HEK293 (cell line): ENCODE results near the gene KCNMA1.

Experiments
- EGR2 ChIP-seq: fragments of 450-650 bp; formaldehyde crosslinking; IDR thresholded peaks from 2 replicates; pipeline ENCODE4 v1.5.1; 2016; ENCODE audit warnings: low read depth, missing biosample characterization, missing genetic modification characterization
- KLF9 ChIP-seq: fragments of 450-650 bp; formaldehyde crosslinking; IDR thresholded peaks from 2 replicates; pipeline ENCODE4 v1.5.1; 2016; ENCODE audit warnings: missing biosample characterization, missing genetic modification characterization, low read depth
- MZF1 ChIP-seq: fragments of 450-650 bp; formaldehyde crosslinking; IDR thresholded peaks from 2 replicates; pipeline ENCODE4 v1.5.1; 2017; ENCODE audit warnings: missing biosample characterization, missing genetic modification characterization, borderline replicate concordance
- ZNF16 ChIP-seq: fragments of 450-650 bp; formaldehyde crosslinking; IDR thresholded peaks from 2 replicates; pipeline ENCODE4 v1.5.1; 2016; ENCODE audit warnings: low read depth, missing biosample characterization, missing genetic modification characterization
- ZNF239 ChIP-seq: fragments of 450-650 bp; formaldehyde crosslinking; IDR thresholded peaks from 2 replicates; pipeline ENCODE4 v1.5.1; 2016; ENCODE audit warnings: missing biosample characterization, missing genetic modification characterization
- ZNF24 ChIP-seq: fragments of 450-650 bp; formaldehyde crosslinking; IDR thresholded peaks from 2 replicates; pipeline ENCODE4 v1.5.1; 2016; ENCODE audit warnings: missing biosample characterization, missing genetic modification characterization
- ZNF350 ChIP-seq: fragments of 450-650 bp; formaldehyde crosslinking; IDR thresholded peaks from 2 replicates; pipeline ENCODE4 v1.5.0; 2017; ENCODE audit warnings: missing biosample characterization, mild to moderate bottlenecking, missing genetic modification characterization
- ZNF549 ChIP-seq: fragments of 450-650 bp; IDR thresholded peaks from 2 replicates; pipeline ENCODE4 v1.5.1; 2018; ENCODE audit warnings: missing biosample characterization, missing genetic modification characterization, mild to moderate bottlenecking, inconsistent platforms, moderate library complexity
- ZNF600 ChIP-seq: fragments of 450-650 bp; formaldehyde crosslinking; IDR thresholded peaks from 2 replicates; pipeline ENCODE4 v1.5.1; 2016; ENCODE audit warnings: missing biosample characterization, missing genetic modification characterization
- ZNF610 ChIP-seq: fragments of 450-650 bp; formaldehyde crosslinking; IDR thresholded peaks from 2 replicates; pipeline ENCODE4 v1.5.1; 2016; ENCODE audit warnings: missing biosample characterization, missing genetic modification characterization, borderline replicate concordance
- ZNF623 ChIP-seq: fragments of 450-650 bp; formaldehyde crosslinking; IDR thresholded peaks from 2 replicates; pipeline ENCODE4 v1.5.1; 2016; ENCODE audit warnings: missing biosample characterization, missing genetic modification characterization
- ZNF747 ChIP-seq: fragments of 450-650 bp; formaldehyde crosslinking; IDR thresholded peaks from 2 replicates; pipeline ENCODE4 v1.5.1; 2016; ENCODE audit warnings: missing biosample characterization, missing genetic modification characterization
- ZNF76 ChIP-seq: fragments of 450-650 bp; formaldehyde crosslinking; IDR thresholded peaks from 2 replicates; pipeline ENCODE4; 2016; ENCODE audit warnings: low read depth, missing biosample characterization, missing genetic modification characterization, borderline replicate concordance
- ZNF785 ChIP-seq: fragments of 450-650 bp; formaldehyde crosslinking; IDR thresholded peaks from 2 replicates; pipeline ENCODE4 v1.5.1; 2016; ENCODE audit warnings: missing biosample characterization, missing genetic modification characterization
- TF ChIP-seq, protein P1 (sequence below): fragments of 450-650 bp; formaldehyde crosslinking; IDR thresholded peaks from 2 replicates; pipeline ENCODE4 v1.5.1; 2016; ENCODE audit warnings: missing biosample characterization, missing genetic modification characterization
- TF ChIP-seq, protein P2 (sequence below): fragments of 450-650 bp; formaldehyde crosslinking; IDR thresholded peaks from 2 replicates; pipeline ENCODE4 v1.5.1; 2017; ENCODE audit warnings: missing biosample characterization, missing genetic modification characterization
- TF ChIP-seq, protein P3 (sequence below): fragments of 450-650 bp; formaldehyde crosslinking; IDR thresholded peaks from 2 replicates; pipeline ENCODE4 v1.5.1; 2016; ENCODE audit warnings: missing biosample characterization, missing genetic modification characterization
- TF ChIP-seq, protein P4 (sequence below): fragments of 450-650 bp; formaldehyde crosslinking; IDR thresholded peaks from 2 replicates; pipeline ENCODE4 v1.5.1; 2016; ENCODE audit warnings: missing biosample characterization, missing genetic modification characterization
- TF ChIP-seq, protein P5 (sequence below): fragments of 450-650 bp; formaldehyde crosslinking; conservative IDR thresholded peaks from 2 replicates; pipeline ENCODE4 v1.5.1; 2016; ENCODE audit warnings: low read depth, missing biosample characterization, missing genetic modification characterization
- TF ChIP-seq, protein P6 (sequence below): fragments of 450-650 bp; formaldehyde crosslinking; IDR thresholded peaks from 2 replicates; pipeline ENCODE4 v1.5.1; 2016; ENCODE audit warnings: missing biosample characterization, missing genetic modification characterization

The KCNMA1 gene

DNA sequence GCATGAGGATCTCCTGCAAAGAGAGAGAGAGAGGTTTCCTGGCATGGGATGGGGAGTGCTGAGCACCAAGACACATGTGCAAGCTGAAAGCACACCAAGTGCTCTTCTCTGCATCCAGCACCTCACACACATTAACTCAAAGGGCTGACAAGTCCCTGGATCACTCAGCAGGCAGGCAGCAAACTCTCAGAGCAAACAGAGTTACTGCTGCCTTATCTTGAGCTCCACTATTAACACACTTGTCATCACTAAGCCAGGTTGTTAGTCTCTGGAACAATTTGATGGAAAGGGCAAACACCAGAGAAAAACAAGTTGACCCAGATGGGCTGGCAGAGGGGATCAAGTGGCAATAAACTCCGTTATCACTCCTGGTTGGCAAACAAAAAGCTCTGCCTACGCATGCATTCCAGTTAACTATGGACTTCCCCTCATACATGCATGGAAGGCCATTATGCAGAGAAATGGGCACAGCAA, 349.9 kb downstream of the KCNMA1 start (continued):
- TF ChIP-seq, protein P1, sequence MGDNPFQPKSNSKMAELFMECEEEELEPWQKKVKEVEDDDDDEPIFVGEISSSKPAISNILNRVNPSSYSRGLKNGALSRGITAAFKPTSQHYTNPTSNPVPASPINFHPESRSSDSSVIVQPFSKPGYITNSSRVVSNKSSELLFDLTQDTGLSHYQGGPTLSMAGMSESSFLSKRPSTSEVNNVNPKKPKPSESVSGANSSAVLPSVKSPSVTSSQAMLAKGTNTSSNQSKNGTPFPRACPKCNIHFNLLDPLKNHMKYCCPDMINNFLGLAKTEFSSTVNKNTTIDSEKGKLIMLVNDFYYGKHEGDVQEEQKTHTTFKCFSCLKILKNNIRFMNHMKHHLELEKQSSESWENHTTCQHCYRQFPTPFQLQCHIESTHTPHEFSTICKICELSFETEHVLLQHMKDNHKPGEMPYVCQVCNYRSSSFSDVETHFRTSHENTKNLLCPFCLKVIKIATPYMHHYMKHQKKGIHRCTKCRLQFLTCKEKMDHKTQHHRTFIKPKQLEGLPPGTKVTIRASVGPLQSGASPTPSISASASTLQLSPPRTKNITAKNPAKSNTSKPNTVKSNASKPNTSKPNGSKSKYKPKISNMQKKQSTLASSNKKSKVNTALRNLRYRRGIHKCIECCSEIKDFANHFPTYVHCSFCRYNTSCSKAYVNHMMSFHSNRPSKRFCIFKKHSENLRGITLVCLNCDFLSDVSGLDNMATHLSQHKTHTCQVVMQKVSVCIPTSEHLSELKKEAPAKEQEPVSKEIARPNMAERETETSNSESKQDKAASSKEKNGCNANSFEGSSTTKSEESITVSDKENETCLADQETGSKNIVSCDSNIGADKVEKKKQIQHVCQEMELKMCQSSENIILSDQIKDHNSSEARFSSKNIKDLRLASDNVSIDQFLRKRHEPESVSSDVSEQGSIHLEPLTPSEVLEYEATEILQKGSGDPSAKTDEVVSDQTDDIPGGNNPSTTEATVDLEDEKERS (tag by site-specific recombination), result no peak
- TF ChIP-seq ZNF16 (tag by site-specific recombination), result 0 out of 2 replicates have a peak, but pooled peaks have one; percentile 30
- TF ChIP-seq ZNF623 (tag by site-specific recombination), result no peak
- TF ChIP-seq ZNF785, result no peak
- TF ChIP-seq ZNF549 (tag by site-specific recombination), result peak; percentile 98
- TF ChIP-seq EGR2 (tag by site-specific recombination), result peak; percentile 83
- no peak for TF ChIP-seq ZNF350 (tag by site-specific recombination)
- TF ChIP-seq, protein P2, sequence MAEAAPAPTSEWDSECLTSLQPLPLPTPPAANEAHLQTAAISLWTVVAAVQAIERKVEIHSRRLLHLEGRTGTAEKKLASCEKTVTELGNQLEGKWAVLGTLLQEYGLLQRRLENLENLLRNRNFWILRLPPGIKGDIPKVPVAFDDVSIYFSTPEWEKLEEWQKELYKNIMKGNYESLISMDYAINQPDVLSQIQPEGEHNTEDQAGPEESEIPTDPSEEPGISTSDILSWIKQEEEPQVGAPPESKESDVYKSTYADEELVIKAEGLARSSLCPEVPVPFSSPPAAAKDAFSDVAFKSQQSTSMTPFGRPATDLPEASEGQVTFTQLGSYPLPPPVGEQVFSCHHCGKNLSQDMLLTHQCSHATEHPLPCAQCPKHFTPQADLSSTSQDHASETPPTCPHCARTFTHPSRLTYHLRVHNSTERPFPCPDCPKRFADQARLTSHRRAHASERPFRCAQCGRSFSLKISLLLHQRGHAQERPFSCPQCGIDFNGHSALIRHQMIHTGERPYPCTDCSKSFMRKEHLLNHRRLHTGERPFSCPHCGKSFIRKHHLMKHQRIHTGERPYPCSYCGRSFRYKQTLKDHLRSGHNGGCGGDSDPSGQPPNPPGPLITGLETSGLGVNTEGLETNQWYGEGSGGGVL, result 0 out of 2 replicates have a peak, but pooled peaks have one; percentile 16
- TF ChIP-seq, protein P3, sequence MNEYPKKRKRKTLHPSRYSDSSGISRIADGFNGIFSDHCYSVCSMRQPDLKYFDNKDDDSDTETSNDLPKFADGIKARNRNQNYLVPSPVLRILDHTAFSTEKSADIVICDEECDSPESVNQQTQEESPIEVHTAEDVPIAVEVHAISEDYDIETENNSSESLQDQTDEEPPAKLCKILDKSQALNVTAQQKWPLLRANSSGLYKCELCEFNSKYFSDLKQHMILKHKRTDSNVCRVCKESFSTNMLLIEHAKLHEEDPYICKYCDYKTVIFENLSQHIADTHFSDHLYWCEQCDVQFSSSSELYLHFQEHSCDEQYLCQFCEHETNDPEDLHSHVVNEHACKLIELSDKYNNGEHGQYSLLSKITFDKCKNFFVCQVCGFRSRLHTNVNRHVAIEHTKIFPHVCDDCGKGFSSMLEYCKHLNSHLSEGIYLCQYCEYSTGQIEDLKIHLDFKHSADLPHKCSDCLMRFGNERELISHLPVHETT (tag by site-specific recombination), result peak; percentile 97
- TF ChIP-seq ZNF24, result peak; percentile 98
- TF ChIP-seq ZNF747 (tag by site-specific recombination), result no peak
- peak; percentile 62; the same call in 1 of the 2 replicates for TF ChIP-seq ZNF76 (tag by site-specific recombination)
- TF ChIP-seq KLF9, result 0 out of 2 replicates have a peak, but pooled peaks have one; percentile 22
- TF ChIP-seq, protein P4, sequence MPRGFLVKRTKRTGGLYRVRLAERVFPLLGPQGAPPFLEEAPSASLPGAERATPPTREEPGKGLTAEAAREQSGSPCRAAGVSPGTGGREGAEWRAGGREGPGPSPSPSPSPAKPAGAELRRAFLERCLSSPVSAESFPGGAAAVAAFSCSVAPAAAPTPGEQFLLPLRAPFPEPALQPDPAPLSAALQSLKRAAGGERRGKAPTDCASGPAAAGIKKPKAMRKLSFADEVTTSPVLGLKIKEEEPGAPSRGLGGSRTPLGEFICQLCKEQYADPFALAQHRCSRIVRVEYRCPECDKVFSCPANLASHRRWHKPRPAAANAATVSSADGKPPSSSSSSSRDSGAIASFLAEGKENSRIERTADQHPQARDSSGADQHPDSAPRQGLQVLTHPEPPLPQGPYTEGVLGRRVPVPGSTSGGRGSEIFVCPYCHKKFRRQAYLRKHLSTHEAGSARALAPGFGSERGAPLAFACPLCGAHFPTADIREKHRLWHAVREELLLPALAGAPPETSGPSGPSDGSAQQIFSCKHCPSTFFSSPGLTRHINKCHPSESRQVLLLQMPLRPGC, result peak; percentile 99
- TF ChIP-seq, protein P5, sequence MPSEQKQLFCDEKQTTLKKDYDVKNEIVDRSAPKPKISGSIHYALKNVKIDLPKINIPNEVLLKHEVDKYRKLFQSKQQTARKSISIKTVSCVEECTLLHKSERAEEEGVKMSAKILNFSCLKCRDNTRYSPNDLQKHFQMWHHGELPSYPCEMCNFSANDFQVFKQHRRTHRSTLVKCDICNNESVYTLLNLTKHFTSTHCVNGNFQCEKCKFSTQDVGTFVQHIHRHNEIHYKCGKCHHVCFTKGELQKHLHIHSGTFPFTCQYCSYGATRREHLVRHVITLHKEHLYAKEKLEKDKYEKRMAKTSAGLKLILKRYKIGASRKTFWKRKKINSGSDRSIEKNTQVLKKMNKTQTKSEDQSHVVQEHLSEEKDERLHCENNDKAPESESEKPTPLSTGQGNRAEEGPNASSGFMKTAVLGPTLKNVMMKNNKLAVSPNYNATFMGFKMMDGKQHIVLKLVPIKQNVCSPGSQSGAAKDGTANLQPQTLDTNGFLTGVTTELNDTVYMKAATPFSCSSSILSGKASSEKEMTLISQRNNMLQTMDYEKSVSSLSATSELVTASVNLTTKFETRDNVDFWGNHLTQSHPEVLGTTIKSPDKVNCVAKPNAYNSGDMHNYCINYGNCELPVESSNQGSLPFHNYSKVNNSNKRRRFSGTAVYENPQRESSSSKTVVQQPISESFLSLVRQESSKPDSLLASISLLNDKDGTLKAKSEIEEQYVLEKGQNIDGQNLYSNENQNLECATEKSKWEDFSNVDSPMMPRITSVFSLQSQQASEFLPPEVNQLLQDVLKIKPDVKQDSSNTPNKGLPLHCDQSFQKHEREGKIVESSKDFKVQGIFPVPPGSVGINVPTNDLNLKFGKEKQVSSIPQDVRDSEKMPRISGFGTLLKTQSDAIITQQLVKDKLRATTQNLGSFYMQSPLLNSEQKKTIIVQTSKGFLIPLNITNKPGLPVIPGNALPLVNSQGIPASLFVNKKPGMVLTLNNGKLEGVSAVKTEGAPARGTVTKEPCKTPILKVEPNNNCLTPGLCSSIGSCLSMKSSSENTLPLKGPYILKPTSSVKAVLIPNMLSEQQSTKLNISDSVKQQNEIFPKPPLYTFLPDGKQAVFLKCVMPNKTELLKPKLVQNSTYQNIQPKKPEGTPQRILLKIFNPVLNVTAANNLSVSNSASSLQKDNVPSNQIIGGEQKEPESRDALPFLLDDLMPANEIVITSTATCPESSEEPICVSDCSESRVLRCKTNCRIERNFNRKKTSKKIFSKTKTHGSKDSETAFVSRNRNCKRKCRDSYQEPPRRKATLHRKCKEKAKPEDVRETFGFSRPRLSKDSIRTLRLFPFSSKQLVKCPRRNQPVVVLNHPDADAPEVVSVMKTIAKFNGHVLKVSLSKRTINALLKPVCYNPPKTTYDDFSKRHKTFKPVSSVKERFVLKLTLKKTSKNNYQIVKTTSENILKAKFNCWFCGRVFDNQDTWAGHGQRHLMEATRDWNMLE (tag by site-specific recombination), result peak; percentile 53; the same call in 1 of the 2 replicates
- TF ChIP-seq ZNF610 (tag by site-specific recombination), result peak; percentile 94
- TF ChIP-seq, protein P6, sequence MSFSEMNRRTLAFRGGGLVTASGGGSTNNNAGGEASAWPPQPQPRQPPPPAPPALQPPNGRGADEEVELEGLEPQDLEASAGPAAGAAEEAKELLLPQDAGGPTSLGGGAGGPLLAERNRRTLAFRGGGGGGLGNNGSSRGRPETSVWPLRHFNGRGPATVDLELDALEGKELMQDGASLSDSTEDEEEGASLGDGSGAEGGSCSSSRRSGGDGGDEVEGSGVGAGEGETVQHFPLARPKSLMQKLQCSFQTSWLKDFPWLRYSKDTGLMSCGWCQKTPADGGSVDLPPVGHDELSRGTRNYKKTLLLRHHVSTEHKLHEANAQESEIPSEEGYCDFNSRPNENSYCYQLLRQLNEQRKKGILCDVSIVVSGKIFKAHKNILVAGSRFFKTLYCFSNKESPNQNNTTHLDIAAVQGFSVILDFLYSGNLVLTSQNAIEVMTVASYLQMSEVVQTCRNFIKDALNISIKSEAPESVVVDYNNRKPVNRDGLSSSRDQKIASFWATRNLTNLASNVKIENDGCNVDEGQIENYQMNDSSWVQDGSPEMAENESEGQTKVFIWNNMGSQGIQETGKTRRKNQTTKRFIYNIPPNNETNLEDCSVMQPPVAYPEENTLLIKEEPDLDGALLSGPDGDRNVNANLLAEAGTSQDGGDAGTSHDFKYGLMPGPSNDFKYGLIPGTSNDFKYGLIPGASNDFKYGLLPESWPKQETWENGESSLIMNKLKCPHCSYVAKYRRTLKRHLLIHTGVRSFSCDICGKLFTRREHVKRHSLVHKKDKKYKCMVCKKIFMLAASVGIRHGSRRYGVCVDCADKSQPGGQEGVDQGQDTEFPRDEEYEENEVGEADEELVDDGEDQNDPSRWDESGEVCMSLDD (tag by site-specific recombination), result no peak
- TF ChIP-seq MZF1 (tag by site-specific recombination), result peak; percentile 99
- peak; percentile 71 for TF ChIP-seq ZNF600 (tag by site-specific recombination)
- TF ChIP-seq ZNF239 (tag by site-specific recombination), result no peak
